ENCODE data around the gene TOM1.
A peak's percentile ranks its signal among the peaks of the same experiment; 100 is the strongest.
"Not testable (repeated sequence)": the region's sequence is repeated elsewhere in the genome, so short reads cannot be mapped to it uniquely, and the experiment has no call there.

TOM1 gene

GRCh38 chr22:35377735-35378134 lies 78.0 kb downstream of the TOM1 start:
- no peak for DNase-seq

GRCh38 chr22:35378621-35379020 lies 78.9 kb downstream of the TOM1 start:
- DNase-seq = no peak

- DNase-seq = no peak
Measured at GRCh38 chr22:35379146-35379993, 79.7 kb downstream of the TOM1 start.

- DNase-seq = no peak
Measured at GRCh38 chr22:35380013-35380412, 80.3 kb downstream of the TOM1 start.

- peak; percentile 61 for DNase-seq
Measured at GRCh38 chr22:35380537-35381423, 81.1 kb downstream of the TOM1 start, which contains the start of gene HMOX1. TSS of gene HMOX1 (plus strand) at chr22:35381096. CDS start at chr22:35381174, 78 bp downstream.

- no peak for DNase-seq
Measured at GRCh38 chr22:35381424-35382009, 81.8 kb downstream of the TOM1 start.

DNA sequence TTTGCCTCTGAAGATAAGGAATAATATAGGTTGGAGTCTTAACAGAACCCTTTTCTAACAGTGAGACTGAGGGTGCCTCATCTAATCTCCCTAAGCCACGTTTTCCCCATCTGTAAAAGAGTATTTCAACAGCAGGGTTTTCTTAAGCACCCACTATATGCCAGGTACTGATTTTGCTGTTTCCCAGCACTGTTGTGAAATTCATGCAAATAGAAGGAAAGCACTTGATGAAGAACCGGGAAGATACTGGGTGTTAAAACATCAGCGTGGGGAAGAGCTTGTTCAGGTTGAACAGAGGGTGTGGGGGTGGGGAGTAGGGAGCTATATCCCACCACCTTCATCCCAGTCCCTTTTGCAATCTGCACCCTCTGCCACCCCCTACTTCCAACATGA lies 84.0 kb downstream of the TOM1 start:
- DNase-seq = no peak

- no peak for DNase-seq
Measured at GRCh38 chr22:35384527-35384926, 84.8 kb downstream of the TOM1 start.

DNA sequence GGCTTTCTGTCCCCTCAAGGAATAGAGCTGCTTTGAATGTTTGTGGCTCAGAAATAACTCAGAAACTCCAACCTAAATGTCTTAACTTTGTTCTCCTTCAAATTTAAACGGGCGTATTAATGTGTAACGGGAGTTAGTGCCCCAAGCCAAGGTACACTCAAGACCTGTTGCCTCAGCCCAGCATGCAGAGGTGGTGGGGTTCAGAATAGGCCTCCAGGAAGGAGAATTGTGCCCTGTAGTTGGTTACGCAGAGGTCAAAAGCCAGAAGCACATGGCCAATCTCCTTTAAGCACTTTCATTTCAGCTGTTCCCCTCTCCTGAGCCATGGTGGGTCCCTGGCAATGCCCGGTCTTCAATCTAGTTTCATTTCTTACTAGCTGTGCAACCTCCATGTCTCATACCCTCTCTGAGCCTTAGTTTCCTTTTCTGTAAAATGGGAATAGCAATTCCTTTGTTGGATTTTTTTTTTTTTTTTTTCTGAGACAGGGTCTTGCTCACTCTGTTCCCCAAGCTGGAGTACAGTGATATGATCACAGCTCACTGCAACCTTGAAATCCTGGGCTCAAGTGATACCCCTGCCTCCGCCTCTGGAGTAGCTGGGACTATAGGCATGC lies 85.4 kb downstream of the TOM1 start:
- no peak for DNase-seq

- no peak for DNase-seq
Measured at GRCh38 chr22:35386670-35387288, 87.1 kb downstream of the TOM1 start.

- DNase-seq = no peak
Measured at GRCh38 chr22:35390933-35391332, 91.2 kb downstream of the TOM1 start.

- no peak for DNase-seq
Measured at GRCh38 chr22:35392357-35392756, 92.7 kb downstream of the TOM1 start.

GRCh38 chr22:35393116-35394010 lies 93.7 kb downstream of the TOM1 start:
- no peak for DNase-seq

DNA sequence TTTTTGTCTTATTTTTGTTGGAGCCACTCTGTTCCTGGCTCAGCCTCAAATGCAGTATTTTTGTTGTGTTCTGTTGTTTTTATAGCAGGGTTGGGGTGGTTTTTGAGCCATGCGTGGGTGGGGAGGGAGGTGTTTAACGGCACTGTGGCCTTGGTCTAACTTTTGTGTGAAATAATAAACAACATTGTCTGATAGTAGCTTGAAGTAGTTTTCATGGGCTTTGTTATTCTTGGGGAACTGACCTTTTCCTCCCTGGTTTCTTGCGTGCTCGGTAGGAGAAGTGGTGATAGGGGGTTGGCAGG lies 94.3 kb downstream of the TOM1 start:
- no peak for DNase-seq

- no peak for DNase-seq
Measured at GRCh38 chr22:35394810-35395563, 95.3 kb downstream of the TOM1 start.

- not testable (repeated sequence) for DNase-seq
Measured at GRCh38 chr22:35396622-35397021, 96.9 kb downstream of the TOM1 start.

DNA sequence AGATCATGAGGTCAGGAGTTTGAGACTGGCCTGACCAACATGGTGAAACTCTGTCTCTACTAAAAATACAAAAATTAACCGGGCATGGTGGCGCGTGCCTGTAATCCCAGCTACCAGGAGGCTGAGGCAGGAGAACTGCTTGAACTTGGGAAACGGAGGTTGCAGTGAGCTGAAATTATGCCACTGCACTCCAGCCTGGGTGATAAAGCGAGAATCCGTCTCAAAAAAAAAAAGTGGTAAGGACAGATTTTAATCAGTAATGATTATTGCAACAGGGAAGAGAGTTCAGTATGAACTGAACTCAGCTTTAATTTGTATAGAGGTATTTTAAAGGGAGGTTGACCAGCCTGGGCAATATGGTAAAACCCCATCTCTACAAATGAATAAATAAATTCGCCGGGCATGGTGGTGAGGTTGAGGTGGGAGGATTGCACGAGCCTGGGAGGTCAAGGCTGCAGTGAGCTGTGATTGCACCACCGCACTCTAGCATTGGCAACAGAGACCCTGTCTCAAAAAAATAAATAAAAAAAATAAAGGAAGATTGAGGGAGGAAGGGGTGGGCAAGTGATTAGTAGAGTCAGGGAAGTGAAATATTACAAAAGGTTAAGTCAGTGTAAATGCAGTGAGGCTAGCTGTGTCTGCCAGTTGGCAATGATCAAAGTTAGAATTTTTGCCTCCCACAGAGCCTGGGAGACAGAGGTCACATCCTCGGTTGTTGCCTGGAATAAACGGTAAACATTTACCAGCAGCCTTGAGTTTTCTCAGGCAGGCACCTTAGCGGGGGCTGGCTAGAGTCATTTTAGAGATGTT lies 97.6 kb downstream of the TOM1 start:
- no peak for DNase-seq

Measured in DMS153 (cell line).